Effector CD8-positive, alpha-beta T cell (primary cell): Measurements from ENCODE around the gene TTC7B.

Source experiments
- DNase-seq: peaks from one replicate; lab custom pipeline; 2025; lab: John Stamatoyannopoulos, UW

The TTC7B gene

DNA sequence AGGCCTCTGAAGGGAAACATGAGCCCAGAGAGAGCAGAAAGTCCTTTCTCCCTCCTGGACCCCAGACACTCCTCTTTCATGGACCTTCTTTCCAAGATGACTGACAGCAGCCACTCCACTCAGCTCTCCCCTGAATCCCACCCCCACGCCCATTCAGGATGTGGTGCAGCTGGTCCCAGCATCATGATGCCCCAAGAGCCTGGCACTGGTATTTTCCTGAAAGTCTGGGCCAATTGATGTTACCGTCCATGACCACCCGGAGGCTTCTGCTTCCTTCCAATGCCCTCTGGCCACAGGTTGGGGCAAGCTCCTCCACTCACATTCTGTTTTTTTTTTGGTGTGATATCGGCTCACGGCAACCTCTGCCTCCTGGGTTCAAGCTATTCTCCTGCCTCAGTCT is 306.8 kb downstream of the TTC7B start:
- DNase-seq = no peak

DNA sequence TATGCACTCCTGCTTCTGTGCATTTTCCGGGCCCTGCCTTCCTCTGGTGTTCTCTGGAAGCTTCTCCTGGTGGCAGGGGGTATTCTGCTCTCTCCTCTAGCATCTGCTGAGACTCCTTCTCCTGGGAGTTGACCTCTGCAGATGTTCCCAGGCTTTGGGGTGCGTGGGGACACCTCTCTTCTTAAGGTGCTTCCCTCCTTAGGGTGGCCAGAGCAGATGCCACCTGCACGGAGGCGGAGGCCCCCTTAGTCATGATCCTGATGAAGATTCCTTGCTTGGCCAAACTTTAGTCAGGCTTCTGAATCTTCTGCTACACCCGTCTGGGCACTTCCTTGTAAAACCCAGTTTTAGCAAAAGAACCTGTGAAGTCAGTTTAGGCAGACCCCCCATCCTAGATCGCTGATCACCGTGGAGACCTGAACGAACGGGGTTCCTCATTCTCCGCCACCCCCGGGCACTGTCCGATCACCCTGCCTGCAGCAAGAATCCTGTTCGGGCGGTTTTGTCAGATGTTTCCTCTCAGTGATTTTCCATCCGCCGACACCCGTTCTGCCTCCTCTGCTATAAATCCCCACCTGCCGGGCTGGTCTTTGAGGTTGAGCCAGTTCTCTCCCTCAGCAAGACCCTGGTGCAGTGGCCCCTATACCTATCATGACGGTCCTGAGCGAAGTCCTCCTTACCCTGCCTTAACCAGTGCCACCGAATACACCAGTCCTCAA is 307.5 kb downstream of the TTC7B start:
- DNase-seq = no peak

DNA sequence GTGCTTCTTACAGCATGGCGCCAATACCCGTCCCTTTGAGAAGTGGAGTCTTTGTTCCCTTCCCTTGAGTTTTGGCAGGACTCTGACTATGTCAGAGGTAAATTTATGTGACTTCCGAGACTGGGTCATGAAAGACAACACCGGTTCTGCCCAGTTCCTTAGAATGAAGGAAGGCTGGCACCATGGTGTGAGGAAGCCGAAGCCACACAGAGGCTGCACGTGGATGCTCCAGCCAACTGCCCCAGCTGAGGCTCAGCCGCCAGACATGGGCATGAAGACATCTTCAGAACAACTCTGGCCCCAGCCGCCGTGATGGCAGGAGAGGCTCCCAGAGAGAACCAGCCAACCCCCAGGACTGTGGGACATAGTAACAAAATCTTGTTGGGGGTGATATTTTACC is 308.2 kb downstream of the TTC7B start:
- no peak for DNase-seq

DNA sequence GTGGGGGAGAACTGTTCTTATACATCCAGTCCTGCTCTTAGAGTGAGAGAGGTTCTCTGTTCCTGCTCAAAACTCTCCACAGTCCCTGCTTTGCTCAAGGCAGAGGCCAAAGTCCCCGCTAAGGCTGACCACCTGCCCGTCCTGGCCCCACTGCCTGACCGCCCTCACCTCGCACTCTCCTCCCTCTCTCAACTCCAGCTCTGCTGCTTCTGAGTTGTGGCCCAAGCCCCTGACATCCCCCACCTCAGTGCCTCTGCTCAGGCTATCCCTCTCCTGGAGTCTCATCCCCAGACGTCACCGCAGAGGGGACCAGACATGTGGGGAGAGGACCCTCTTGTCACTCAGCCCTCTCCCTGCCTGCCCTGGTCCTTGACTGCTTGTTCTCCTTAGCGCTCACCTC is 308.8 kb downstream of the TTC7B start:
- no peak for DNase-seq

DNA sequence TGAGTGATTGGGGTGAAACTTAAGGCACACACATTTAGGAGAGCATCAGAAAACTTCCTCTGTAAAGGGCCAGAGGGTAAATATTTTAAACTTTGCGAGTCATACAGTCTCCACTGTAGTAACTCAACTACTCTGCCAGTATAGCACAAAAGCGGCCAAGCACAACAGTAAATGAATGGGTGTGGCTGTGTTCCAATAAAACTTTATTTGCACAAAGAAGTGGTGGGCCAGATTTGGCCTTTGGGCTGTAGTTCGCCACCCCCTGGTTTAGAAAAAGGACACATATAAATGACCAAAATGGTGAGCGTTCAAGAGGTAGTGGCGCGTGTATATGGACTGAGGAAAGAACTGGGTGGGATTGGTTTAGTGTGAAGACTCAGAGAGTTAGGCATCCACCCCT is 309.5 kb downstream of the TTC7B start:
- DNase-seq = no peak

DNA sequence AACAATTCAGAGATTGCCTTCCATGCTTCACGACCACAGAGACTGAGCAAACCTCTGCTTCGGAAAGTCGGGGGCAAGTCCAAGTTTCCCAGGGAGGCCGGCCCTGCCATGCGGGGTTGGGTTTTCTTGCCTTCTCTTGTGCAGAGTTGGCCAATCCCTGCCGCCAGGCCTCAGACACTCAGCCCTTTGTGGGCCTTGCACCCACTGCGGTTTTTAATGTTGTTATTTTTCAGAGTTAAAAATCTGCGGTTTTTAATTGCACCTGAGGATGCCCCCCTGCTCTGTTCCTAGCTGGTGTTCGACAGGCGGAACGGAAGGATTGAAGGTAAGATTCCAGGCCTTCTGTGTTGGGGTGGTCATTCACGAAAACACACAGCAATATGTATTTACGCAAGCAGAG is 310.7 kb downstream of the TTC7B start:
- no peak for DNase-seq

DNA sequence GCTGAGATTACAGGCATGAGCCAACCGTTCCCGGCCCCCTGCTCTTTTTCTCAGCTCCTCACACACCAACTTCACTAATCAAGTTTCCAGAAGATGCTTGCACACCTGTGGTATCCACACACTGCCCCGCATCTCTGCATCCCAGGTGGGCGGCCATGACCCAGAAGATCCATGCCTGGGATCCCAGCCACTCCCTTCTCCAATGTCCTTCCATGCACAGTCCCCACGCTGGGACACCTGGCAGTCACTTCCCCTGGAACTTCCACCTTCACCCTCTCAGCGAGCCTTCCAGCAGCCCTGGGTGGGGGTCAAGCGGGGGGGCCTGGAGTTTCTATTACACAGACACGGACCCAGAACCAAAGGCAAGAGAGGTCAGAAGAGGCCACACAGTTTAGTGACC is 311.6 kb downstream of the TTC7B start:
- no peak for DNase-seq

DNA sequence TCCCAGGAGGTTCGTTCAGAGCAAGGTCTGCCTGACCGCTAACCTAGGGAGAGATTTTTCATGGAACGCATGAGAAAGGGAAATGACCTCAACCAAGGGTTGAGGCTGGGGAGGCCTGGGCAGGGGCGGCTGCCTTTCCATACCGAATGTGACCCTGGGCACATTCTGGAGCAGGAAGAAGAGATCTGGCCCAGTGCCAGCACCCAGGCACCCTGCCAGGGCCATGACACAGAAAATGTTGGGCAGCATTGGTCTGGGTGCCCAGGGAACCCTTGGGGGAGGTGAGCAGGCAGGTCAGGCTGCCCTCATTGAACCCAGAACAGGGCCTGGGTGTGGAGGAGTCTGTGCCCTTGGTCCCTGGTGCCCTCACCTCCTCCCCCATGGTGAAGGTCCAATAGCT is 312.6 kb downstream of the TTC7B start:
- DNase-seq = no peak

DNA sequence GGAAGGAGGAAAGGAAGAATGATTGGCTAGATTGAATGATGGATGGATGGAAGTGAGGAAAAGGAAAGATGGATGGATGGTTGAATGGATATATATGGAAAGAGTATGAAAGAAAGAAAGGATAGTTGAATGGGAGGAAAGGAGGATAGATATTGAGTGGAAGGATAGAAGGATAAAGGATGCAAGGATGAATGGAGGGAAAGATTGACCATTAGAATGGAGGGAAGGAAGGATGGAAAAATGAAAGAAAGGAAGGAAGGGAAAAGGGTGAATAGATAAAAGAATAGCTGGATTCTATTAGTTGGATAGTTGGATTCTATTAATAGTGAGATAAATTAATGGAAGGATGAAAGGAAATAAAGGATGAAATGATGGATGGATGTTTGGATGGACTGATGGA is 313.5 kb downstream of the TTC7B start:
- no peak for DNase-seq

DNA sequence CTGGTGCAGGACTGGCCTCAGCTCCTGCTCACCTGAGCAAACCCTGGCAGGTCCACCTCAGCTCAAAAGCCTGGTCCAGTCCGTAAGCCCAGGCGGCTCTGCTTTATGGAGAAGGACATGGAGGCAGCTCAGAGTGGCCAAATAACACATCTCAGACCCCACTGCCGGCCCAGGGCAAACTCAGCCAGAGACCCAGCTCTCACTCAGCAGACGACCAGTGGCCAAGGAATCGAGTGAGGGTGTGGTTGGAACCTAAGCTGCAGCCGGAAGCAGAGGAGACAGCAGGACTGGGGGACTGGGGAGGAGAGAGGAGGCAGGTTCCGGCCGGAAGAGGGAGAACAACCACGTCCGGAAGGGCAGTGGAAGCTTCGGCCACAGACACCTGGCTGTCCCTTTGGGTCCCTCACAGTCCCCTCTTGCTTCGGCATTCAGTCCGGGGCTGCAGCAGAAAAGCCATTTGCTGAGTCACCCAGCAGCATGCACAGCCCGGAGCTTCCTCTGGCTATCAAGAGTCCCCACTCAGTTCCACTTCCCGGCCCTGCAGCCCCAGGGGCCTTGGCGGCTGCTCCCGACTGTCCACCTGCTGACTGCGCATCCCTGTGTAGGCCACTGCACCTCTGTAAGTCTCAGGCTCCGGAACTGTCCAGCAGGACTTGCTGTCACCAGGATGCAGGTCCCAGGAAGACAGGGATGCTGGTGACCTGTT is 315.4 kb downstream of the TTC7B start:
- DNase-seq = no peak

DNA sequence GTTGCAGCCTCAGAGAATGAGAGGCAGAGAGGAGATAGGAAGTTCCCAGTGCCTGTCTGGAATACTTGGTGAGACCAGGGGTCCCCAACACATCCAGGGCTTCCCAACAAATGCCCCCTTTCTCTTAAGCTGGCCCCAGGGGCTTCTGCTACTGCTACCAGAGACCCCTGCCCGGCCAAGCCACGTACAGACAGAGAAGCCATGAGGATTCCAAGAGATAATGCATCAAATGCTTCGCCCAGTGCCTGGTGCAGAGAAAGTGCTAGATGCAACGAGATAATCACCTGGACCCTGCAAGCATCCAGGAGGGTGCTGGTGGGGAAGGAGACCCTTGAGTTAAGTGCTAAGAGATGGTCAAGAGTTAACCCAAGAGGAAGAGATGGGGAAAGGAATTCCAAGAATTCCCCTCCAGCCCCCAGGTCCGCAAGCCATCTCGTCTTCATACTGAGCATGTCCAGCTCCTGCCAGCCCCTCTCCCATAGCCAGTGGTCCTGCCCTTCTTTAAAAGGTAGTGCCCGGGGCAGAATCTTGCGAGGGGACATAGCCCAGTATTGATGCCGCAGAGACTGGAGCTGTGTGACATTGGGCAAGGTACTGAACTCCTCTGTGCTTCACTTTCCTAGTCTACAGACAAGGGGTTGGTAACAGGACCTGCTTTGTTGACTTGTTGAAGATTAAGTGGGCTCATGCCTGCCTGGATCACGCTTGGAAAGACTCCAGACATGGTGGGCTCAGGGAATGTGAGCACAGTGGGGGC is 316.1 kb downstream of the TTC7B start:
- DNase-seq = no peak

DNA sequence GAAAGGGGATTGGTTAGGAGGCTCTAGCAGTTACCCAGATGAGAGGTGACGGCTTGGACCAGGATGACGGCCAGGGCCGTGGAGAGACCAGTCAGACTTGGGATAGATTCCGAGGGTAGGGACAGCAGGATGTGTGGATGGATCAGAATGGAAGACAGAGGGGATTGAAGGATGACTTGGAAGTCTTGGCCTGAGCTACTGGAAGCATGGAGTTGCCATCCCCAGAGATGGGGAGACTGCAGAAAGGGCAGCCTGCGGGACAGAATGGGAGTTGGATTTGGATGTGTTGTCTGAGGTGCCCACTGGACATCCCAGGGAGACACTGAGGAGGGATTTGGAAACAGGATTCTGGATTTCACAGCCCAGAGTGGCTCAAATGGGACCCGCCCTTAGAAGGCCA is 317.1 kb downstream of the TTC7B start:
- no peak for DNase-seq

DNA sequence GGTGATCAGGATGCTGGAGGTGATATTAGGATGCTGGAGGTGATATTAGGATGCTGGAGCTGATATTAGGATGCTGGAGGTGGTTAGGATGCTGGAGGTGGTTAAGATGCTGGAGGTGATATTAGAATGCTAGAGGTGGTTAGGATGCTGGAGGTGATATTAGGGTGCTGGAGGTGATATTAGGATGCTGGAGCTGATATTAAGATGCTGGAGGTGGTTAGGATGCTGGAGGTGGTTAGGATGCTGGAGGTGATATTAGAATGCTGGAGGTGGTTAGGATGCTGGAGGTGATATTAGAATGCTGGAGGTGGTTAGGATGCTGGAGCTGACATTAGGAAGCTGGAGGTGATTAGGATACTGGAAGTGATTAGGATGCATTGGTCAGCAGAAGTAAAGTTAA is 318.0 kb downstream of the TTC7B start:
- DNase-seq = no peak

DNA sequence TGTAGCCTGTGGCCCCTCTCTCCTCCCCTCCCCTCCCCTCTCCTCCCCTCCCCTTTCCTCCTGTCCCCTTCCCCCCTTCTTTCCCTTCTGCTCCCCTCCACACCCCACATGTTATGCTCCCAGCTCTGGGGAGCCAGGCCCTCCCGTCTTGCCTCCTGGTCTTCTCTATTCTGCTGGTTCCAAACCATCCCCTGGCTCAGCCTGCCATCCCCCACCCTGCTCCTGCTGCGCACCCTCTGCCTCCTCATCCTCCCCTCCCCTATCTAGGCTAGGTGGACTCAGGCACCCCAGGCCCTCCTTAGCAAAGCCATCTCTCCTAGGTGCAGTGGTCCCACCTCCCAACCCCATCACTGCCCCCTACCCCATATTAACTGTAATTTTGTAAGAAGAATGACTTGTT is 319.9 kb downstream of the TTC7B start:
- no peak for DNase-seq

DNA sequence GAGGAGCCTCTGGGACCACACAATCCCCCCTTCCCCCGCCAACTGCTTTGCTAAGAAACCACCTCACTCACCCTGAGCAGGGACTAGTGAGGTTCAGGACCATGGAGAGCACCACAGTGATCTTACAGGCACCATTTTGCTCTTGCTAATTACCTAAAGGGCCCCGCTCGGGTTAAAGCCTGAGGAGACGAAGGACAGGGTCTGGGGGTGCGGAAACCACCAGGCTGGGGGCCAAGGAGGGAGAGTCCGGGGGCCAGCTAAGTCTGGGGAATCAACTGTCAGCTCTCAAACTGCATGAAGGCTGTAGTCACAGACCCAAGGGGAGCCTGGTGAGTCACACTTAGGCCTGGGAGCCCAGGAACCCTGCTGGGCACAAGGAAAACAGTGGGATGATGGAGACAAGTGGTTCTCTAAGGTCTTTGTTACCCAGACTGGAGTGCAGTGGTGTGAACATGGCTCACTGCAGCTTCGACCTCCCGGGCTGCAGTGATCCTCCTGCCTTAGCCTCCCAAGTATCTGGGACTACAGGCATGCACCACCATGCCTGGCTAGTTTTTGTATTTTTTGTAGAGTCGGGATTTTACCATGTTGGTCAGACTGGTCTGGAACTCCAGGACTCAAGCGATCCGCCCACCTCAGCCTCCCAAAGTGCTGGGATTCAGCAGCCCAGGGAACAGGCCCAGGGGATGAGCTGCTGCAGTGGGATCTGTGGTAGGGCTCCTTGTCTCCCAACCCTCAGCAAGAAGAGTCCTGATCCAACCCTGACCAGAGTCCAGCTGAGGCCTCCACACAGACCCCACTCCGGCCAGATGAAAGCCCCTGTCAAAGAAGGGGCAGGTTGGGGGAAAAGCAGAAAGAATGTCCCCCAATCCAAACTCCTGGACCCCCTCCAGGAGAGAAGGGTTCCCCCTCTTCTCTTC is 320.6 kb downstream of the TTC7B start:
- peak; percentile 22 for DNase-seq

DNA sequence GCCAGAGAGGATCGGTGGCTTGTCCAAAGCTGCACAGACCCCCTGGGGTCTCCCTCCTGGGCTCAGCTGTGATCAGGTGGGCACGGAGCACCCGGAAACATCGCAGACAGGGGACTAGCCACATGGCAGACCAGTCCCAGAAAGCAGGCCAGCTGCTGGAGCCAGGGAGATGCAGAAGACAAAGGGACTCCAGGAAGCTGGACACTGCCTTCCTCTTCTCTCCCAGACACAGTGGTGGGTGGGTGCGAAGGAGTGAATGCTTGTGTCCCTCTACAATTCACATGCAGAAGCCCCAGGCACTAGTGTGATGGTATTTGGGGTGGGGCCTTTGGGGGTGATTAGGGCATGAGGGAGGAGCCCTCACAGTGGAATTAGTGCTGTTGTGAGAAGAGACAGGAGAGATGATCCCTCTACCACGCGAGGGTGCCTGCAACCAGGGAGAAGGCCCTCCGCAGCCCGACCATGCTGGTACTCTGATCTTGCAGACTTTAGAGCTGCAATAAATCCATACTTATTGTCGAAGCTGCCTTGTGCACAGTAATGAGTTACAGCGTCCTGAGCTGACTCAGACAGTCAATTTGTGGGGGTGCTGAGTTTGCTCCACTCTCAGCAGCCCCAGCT is 324.2 kb downstream of the TTC7B start:
- no peak for DNase-seq

DNA sequence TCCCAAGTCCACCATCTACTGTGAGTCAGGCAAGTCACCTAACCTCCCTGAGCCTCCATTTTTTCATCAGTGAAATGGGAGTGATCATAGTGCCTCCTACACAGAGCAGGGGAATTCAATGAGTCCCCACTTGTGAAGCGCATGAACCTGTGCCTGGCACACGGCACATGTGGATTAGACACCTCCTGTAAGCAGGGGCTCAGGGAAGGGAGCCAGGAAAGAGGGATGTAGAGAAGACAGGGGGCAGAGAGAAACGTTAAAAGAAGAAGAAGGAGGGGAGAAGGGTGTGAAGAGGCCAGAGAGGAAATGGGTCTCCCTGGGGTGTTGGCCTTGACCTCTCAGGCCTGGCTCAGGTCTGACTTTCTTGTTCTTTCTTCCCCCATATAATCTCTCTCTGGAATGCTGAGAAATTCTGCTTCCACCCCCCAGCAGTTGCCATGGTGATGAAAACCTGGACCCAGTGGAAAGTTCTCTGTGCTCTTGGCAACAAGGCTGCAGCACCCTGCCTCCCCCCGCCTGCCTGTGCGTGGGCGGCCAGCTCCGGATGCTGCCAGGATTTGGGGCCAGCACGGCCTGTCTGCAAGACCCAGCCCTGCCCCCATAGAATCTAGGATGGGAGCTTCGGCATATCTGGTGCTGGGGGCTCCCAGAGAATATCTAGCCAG is 324.9 kb downstream of the TTC7B start:
- DNase-seq = no peak

DNA sequence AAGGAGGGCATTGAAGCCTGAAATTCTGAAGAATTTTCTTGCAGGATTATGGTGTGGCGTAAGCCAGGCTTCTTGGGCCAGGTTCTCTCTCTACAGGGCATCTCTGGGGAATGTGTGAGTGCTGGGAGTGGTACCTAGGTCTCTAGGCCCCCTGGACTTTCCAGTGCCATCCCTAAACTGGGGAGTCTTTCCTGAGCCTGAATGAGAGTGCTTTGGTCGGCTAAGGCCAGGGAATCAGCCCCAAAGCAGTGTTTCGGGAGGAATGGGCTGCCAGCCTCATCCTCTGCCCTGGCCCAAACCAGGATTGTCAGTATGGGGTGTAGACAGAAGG is 325.5 kb downstream of the TTC7B start:
- DNase-seq = no peak

DNA sequence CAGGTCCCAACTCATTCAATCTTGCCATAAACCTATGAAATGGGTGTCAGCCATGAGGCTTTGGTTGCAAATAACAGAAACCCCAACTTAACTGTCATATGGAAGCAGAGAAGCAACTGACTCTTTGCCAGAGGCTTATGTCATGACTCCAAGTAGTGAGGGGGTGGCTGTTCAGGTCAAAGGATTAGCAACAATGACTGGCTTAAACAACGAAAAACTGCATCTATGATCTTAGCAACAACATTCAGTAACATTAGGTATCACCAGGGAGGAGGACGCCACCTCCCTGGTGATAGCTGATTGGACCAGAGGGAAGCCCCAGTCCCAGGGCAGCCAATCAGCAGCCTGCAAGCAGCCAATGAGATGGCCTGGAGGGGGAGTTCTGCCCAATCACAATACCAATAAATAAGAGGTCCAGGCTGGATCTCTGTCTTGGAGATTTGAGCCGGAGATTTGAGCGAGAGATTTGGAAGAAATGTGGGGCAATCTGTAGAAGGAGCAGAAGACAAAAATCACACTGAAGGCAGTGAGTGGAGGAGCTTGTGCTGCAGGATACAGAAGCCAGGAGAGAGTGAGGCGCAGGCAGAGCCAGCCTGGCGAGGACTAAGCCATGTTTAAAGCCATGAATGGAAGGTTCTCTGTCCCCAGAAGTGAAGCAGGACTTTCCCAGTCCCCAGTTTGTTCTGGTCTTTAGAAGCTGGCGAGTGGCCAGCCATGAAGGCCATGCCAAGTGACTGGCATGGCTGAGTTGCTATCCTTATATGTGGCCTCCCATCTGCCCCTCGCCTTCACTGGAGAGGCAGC is 326.1 kb downstream of the TTC7B start:
- DNase-seq = no peak

DNA sequence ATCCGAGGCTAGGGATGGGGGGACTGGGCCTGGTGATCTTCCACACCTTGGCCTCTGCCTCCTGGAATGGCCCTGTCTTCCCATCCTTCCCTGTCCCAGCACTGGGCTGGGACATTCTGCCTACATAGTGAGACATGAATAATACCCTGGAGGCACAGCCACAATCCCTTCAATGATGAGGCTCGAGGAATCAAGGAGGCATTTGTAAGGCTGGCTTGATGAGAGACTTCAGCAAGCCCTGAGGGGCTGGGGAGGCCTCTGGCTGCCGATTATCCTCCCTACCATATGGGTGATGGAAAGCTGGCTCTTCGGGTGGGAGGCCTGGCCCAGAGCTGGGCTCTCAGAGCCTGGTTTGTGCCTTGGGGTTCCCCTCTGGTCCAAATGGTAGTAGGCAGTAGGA is 326.9 kb downstream of the TTC7B start:
- no peak for DNase-seq
